ENCODE data around the gene DCC. TPM values are rescaled to one million over a fixed set of nuclear protein-coding genes. Genes with fewer than 3 reads are reported as not detected.

Gene DCC
- total and polyA plus RNA-seq, 2 experiments from 2014 or later = 0.53 to 0.73 TPM

DNA sequence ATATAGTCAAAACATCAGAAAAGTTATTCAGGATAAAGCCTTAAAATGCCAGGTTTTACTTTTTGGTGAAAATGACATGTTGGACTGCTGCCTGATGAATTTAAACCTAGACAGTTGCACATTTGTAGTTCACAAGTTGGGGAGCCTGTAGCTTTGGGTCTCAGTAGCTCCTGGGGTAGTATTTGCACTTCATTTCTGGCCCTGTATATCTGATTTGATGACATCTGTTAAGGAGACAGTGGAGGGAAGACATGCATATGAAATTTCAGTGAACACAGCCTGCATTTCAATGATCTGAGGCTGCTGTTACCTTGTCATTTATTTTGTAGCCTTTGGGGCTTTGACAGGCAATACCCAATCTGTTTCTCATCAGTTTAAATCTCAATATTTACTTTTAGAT, 156.4 kb downstream of the DCC start (continued):
- TF ChIP-seq, protein P1, sequence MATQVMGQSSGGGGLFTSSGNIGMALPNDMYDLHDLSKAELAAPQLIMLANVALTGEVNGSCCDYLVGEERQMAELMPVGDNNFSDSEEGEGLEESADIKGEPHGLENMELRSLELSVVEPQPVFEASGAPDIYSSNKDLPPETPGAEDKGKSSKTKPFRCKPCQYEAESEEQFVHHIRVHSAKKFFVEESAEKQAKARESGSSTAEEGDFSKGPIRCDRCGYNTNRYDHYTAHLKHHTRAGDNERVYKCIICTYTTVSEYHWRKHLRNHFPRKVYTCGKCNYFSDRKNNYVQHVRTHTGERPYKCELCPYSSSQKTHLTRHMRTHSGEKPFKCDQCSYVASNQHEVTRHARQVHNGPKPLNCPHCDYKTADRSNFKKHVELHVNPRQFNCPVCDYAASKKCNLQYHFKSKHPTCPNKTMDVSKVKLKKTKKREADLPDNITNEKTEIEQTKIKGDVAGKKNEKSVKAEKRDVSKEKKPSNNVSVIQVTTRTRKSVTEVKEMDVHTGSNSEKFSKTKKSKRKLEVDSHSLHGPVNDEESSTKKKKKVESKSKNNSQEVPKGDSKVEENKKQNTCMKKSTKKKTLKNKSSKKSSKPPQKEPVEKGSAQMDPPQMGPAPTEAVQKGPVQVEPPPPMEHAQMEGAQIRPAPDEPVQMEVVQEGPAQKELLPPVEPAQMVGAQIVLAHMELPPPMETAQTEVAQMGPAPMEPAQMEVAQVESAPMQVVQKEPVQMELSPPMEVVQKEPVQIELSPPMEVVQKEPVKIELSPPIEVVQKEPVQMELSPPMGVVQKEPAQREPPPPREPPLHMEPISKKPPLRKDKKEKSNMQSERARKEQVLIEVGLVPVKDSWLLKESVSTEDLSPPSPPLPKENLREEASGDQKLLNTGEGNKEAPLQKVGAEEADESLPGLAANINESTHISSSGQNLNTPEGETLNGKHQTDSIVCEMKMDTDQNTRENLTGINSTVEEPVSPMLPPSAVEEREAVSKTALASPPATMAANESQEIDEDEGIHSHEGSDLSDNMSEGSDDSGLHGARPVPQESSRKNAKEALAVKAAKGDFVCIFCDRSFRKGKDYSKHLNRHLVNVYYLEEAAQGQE (IDR thresholded peaks at IDR 0.05; ENCODE audit: unreplicated experiment) = no peak
- TF ChIP-seq STAT1 (IDR thresholded peaks at IDR 0.05; ENCODE audit: unreplicated experiment) = no peak

DNA sequence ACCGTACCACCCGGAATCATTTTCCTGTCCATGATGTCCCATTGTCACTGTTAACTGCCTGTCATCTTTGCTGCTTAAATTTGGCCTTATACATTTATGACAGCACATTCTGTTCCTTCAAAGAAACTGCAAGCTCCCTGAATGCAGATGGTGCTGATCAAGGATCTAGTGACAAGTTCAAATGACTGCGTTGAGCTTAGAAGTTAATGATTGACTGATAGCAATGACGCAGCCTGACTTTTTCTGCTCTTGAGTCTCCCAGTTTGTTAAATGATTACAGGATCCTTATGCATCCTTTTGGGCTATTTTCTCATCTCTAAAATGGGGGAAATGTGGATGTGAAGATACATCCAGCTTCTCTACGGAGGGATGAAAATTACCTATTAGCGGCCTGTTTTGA, 159.0 kb downstream of the DCC start:
- Histone ChIP-seq H3K27me3 (ENCODE audit: insufficient read depth) (no peaks in the 10 kb centered on the region), H3K4me3 (no peak overlapping the region), H3K79me2 (replicated peaks; ENCODE audit: insufficient read depth) (no peaks in the 10 kb centered on the region), H4K20me1 (replicated peaks; ENCODE audit: insufficient read depth) (no peaks in the 10 kb centered on the region), H3K4me2 (no peak overlapping the region), H3K4me1 (ENCODE audit: insufficient read depth) (no peaks in the 10 kb centered on the region), H2AFZ (no peak overlapping the region; the same call in 1 of the 2 replicates), H3K27ac (ENCODE audit: low read depth) (no peak overlapping the region), H3K36me3 (ENCODE audit: insufficient read depth) (no peaks in the 10 kb centered on the region), H3F3A (replicated peaks; ENCODE audit: low read depth) (no peaks in the 10 kb centered on the region), H3K9me2 (ENCODE audit: insufficient read depth) (peaks cover 2% of the 10 kb centered on the region; the same call in 1 of the 2 replicates)
- H3K4me1 Mint-ChIP-seq = no peaks in the 10 kb centered on the region
- no peak overlapping the region for H3K4me3 Mint-ChIP-seq
- H3K36me3 Mint-ChIP-seq (ENCODE audit: low read depth) = peaks cover 3% of the 10 kb centered on the region; the same call in 2 of the 3 replicates
- peaks cover 3% of the 10 kb centered on the region for H3K9me3 Mint-ChIP-seq
- no peak overlapping the region for H3K27ac Mint-ChIP-seq
- peaks cover 5% of the 10 kb centered on the region for H3K27me3 Mint-ChIP-seq (ENCODE audit: insufficient read depth, low read depth, poor library complexity)
- DNase-seq (ENCODE audit: low spot score) (no peak), ATAC-seq (no peak)
- no peak for TF ChIP-seq NANOG (IDR thresholded peaks at IDR 0.05; ENCODE audit: borderline replicate concordance)
- no peak for TF ChIP-seq STAT1 (IDR thresholded peaks at IDR 0.05; ENCODE audit: unreplicated experiment)
- TF ChIP-seq, protein P1 (IDR thresholded peaks at IDR 0.05; ENCODE audit: unreplicated experiment) = no peak
- TF ChIP-seq ZNF331 (CRISPR knock-in tag; IDR thresholded peaks at IDR 0.05; ENCODE audit: low read depth) = no peak

DNA sequence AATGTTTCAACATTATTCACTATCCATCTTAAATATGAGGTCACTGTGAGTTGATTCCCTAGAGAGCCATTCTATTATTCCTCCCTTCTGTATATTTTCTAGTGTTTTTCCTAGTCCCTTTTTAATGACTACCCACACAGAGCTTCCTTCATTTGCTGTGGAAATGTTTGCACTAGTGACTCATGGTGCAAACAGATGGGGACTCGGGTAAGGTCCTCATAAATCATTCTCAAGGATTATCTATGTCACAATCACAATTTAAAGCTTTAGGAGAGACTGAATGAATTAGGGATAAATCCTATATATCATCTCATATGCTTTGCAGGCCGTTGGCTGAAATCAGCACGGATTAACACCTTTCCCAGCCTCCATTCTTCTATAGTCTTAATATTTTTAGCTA, 159.6 kb downstream of the DCC start:
- Histone ChIP-seq H2AFZ (no peak overlapping the region), H4K20me1 (replicated peaks; ENCODE audit: insufficient read depth) (no peaks in the 10 kb centered on the region), H3K27me3 (ENCODE audit: insufficient read depth) (no peaks in the 10 kb centered on the region), H3K4me1 (ENCODE audit: insufficient read depth) (peaks cover under 1% of the 10 kb centered on the region; the same call in 1 of the 2 replicates), H3K36me3 (ENCODE audit: insufficient read depth) (no peaks in the 10 kb centered on the region), H3K27ac (ENCODE audit: low read depth) (no peak overlapping the region), H3K9me2 (ENCODE audit: insufficient read depth) (peaks cover 6% of the 10 kb centered on the region; the same call in 1 of the 2 replicates), H3K79me2 (replicated peaks; ENCODE audit: insufficient read depth) (no peaks in the 10 kb centered on the region), H3F3A (replicated peaks; ENCODE audit: low read depth) (no peaks in the 10 kb centered on the region), H3K4me2 (no peak overlapping the region), H3K4me3 (no peak overlapping the region)
- DNase-seq (ENCODE audit: low spot score) (no peak), ATAC-seq (no peak)
- Mint-ChIP-seq H3K27ac (no peak overlapping the region), H3K36me3 (ENCODE audit: low read depth) (no peaks in the 10 kb centered on the region), H3K4me1 (peaks cover 1% of the 10 kb centered on the region; the same call in 1 of the 3 replicates), H3K9me3 (no peaks in the 10 kb centered on the region), H3K4me3 (no peak overlapping the region), H3K27me3 (ENCODE audit: insufficient read depth, low read depth, poor library complexity) (peaks cover 5% of the 10 kb centered on the region)
- no peak for TF ChIP-seq POLR2AphosphoS5 (IDR thresholded peaks at IDR 0.05; ENCODE audit: low read depth)
- no peak for TF ChIP-seq ZNF331 (CRISPR knock-in tag; IDR thresholded peaks at IDR 0.05; ENCODE audit: low read depth)

Measured in GM23338 (cell line).